Left hindlimb (tissue), 1 donor: ENCODE measurements around the gene OR2AT4.
"Not testable (repeated sequence)": the region's sequence is repeated elsewhere in the genome, so short reads cannot be mapped to it uniquely, and the experiment has no call there.

Experiments used
- DNase-seq: peaks from one replicate; pipeline ENCODE4 v3.0.0-alpha.2; 2018

OR2AT4 gene

GRCh38 chr11:75101424-75102128, 4.9 kb upstream of the OR2AT4 start:
- no peak for DNase-seq

GRCh38 chr11:75100314-75100713, 3.6 kb upstream of the OR2AT4 start:
- no peak for DNase-seq

GRCh38 chr11:75099635-75100034, 3.0 kb upstream of the OR2AT4 start:
- no peak for DNase-seq

- not testable (repeated sequence) for DNase-seq
Observed at GRCh38 chr11:75098835-75099439, 2.3 kb upstream of the OR2AT4 start.

- not testable (repeated sequence) for DNase-seq
Observed at GRCh38 chr11:75098181-75098580, 1.5 kb upstream of the OR2AT4 start.

GRCh38 chr11:75097173-75097557, 489 bp upstream of the OR2AT4 start:
- no peak for DNase-seq

GRCh38 chr11:75094382-75094781, 2.3 kb downstream of the OR2AT4 start:
- not testable (repeated sequence) for DNase-seq

GRCh38 chr11:75090671-75091177, 6.0 kb downstream of the OR2AT4 start:
- DNase-seq, result no peak

- no peak for DNase-seq
Observed at GRCh38 chr11:75087319-75088305, 9.1 kb downstream of the OR2AT4 start.

- DNase-seq, result no peak
Observed at GRCh38 chr11:75084883-75085282, 11.8 kb downstream of the OR2AT4 start.

- DNase-seq, result no peak
Observed at GRCh38 chr11:75083217-75083605, 13.5 kb downstream of the OR2AT4 start.

- DNase-seq, result no peak
Observed at GRCh38 chr11:75082601-75083216, 14.0 kb downstream of the OR2AT4 start.

GRCh38 chr11:75079546-75079945, 17.1 kb downstream of the OR2AT4 start:
- DNase-seq, result no peak

- DNase-seq, result no peak
Observed at GRCh38 chr11:75078233-75078632, 18.4 kb downstream of the OR2AT4 start.

- DNase-seq, result no peak
Observed at GRCh38 chr11:75077316-75077715, 19.4 kb downstream of the OR2AT4 start.

- DNase-seq, result no peak
Observed at GRCh38 chr11:75076671-75077070, 20.0 kb downstream of the OR2AT4 start.

- DNase-seq, result no peak
Observed at GRCh38 chr11:75073459-75074190, 23.1 kb downstream of the OR2AT4 start.

- no peak for DNase-seq
Observed at GRCh38 chr11:75072582-75072981, 24.1 kb downstream of the OR2AT4 start.

- DNase-seq, result no peak
Observed at GRCh38 chr11:75069473-75069872, 27.2 kb downstream of the OR2AT4 start.

GRCh38 chr11:75068993-75069392, 27.7 kb downstream of the OR2AT4 start:
- DNase-seq, result no peak

- no peak for DNase-seq
Observed at GRCh38 chr11:75068559-75068958, 28.1 kb downstream of the OR2AT4 start.

- DNase-seq, result no peak
Observed at GRCh38 chr11:75066061-75066460, 30.6 kb downstream of the OR2AT4 start.
